HEK293 (cell line): ENCODE measurements around the gene IMMP2L.

Experiments used
- CTCF ChIA-PET: fragments of 350-600 bp; formaldehyde crosslinking; extraction: SDS; loops from one replicate; lab custom pipeline; 2021; ENCODE audit warnings: antibody characterized with exemption; lab: Yijun Ruan, JAX
- POLR2A ChIA-PET: fragments of 300-600 bp; formaldehyde crosslinking; extraction: SDS; loops from one replicate; lab custom pipeline; 2020; ENCODE audit warnings: antibody characterized with exemption, inconsistent platforms; lab: Yijun Ruan, JAX
- H3K27ac ChIP-seq: fragments of 200-500 bp; sonication (Bioruptor generic); 2 replicates; pipeline ENCODE4 v1.5.1; 2014; ENCODE audit warnings: low read depth, low read length, control low read depth, inconsistent platforms; ENCODE audit errors: extremely low read depth
- H3K36me3 ChIP-seq, 2 experiments: fragments of 200-500 bp in 1 of 2; sonication (Bioruptor generic) in 1 of 2; 1 replicate in 1 of 2; 2 replicates in 1 of 2; pipeline ENCODE4 v1.5.1; 2014 to 2017; ENCODE audit warnings: inconsistent platforms in 2 of 2, low read length in 2 of 2; ENCODE audit not compliant: control insufficient read depth in 2 of 2, insufficient read depth in 1 of 2
- H3K4me1 ChIP-seq: fragments of 200-500 bp; sonication (Bioruptor generic); 2 replicates; pipeline ENCODE4 v1.5.1; 2014; ENCODE audit warnings: mild to moderate bottlenecking, low read length, inconsistent platforms; ENCODE audit not compliant: control insufficient read depth, insufficient read depth
- H3K4me3 ChIP-seq: 2 replicates; pipeline ENCODE4 v1.5.1; 2011; ENCODE audit warnings: low read depth, mild to moderate bottlenecking, control low read depth, low read length, moderate library complexity
- H3K9me3 ChIP-seq: fragments of 200-500 bp; sonication (Bioruptor generic); 2 replicates; pipeline ENCODE4 v1.5.1; 2014; ENCODE audit warnings: low read depth, low read length, inconsistent platforms; ENCODE audit not compliant: control insufficient read depth, insufficient read depth
- GLIS2 ChIP-seq: fragments of 450-650 bp; formaldehyde crosslinking; IDR thresholded peaks from 2 replicates; pipeline ENCODE4 v1.5.1; 2016; ENCODE audit warnings: missing biosample characterization, missing genetic modification characterization
- KLF7 ChIP-seq: fragments of 450-650 bp; formaldehyde crosslinking; IDR thresholded peaks from 2 replicates; pipeline ENCODE4 v1.5.1; 2016; ENCODE audit warnings: missing biosample characterization, missing genetic modification characterization, borderline replicate concordance
- REPIN1 ChIP-seq: fragments of 450-650 bp; formaldehyde crosslinking; IDR thresholded peaks from 2 replicates; pipeline ENCODE4 v1.5.1; 2017; ENCODE audit warnings: missing biosample characterization, missing genetic modification characterization, low read depth
- TSHZ1 ChIP-seq: fragments of 450-650 bp; formaldehyde crosslinking; IDR thresholded peaks from 2 replicates; pipeline ENCODE4 v1.5.1; 2016; ENCODE audit warnings: missing biosample characterization, missing genetic modification characterization, borderline replicate concordance
- ZFHX2 ChIP-seq: fragments of 450-650 bp; formaldehyde crosslinking; conservative IDR thresholded peaks from 2 replicates; pipeline ENCODE4 v1.5.1; 2016; ENCODE audit warnings: missing biosample characterization, missing genetic modification characterization
- ZNF24 ChIP-seq: fragments of 450-650 bp; formaldehyde crosslinking; IDR thresholded peaks from 2 replicates; pipeline ENCODE4 v1.5.1; 2016; ENCODE audit warnings: missing biosample characterization, missing genetic modification characterization
- ZNF280D ChIP-seq: fragments of 450-650 bp; formaldehyde crosslinking; IDR thresholded peaks from 2 replicates; pipeline ENCODE4 v1.5.1; 2016; ENCODE audit warnings: missing biosample characterization, missing genetic modification characterization
- ZNF394 ChIP-seq: fragments of 450-650 bp; formaldehyde crosslinking; IDR thresholded peaks from 2 replicates; pipeline ENCODE4 v1.5.1; 2016; ENCODE audit warnings: missing biosample characterization, missing genetic modification characterization, mild to moderate bottlenecking, moderate library complexity, borderline replicate concordance
- ZNF530 ChIP-seq: fragments of 450-650 bp; formaldehyde crosslinking; IDR thresholded peaks from 2 replicates; pipeline ENCODE4 v1.5.1; 2016; ENCODE audit warnings: low read depth, missing biosample characterization, missing genetic modification characterization
- ZNF548 ChIP-seq: fragments of 450-650 bp; formaldehyde crosslinking; IDR thresholded peaks from 2 replicates; pipeline ENCODE4 v1.5.1; 2016; ENCODE audit warnings: missing biosample characterization, missing genetic modification characterization
- ZNF843 ChIP-seq: fragments of 450-650 bp; formaldehyde crosslinking; IDR thresholded peaks from 2 replicates; pipeline ENCODE4 v1.5.1; 2016; ENCODE audit warnings: missing biosample characterization, missing genetic modification characterization
- TF ChIP-seq, protein P1 (sequence below): fragments of 450-650 bp; formaldehyde crosslinking; conservative IDR thresholded peaks from 2 replicates; pipeline ENCODE4 v1.5.1; 2016; ENCODE audit warnings: low read depth, missing biosample characterization, missing genetic modification characterization
- TF ChIP-seq, protein P2 (sequence below): fragments of 450-650 bp; formaldehyde crosslinking; IDR thresholded peaks from 2 replicates; pipeline ENCODE4 v1.5.1; 2016; ENCODE audit warnings: missing biosample characterization, missing genetic modification characterization

Gene IMMP2L

GRCh38 chr7:110721395-110721794, 840.9 kb downstream of the IMMP2L start (continued):
- TF ChIP-seq, protein P1, sequence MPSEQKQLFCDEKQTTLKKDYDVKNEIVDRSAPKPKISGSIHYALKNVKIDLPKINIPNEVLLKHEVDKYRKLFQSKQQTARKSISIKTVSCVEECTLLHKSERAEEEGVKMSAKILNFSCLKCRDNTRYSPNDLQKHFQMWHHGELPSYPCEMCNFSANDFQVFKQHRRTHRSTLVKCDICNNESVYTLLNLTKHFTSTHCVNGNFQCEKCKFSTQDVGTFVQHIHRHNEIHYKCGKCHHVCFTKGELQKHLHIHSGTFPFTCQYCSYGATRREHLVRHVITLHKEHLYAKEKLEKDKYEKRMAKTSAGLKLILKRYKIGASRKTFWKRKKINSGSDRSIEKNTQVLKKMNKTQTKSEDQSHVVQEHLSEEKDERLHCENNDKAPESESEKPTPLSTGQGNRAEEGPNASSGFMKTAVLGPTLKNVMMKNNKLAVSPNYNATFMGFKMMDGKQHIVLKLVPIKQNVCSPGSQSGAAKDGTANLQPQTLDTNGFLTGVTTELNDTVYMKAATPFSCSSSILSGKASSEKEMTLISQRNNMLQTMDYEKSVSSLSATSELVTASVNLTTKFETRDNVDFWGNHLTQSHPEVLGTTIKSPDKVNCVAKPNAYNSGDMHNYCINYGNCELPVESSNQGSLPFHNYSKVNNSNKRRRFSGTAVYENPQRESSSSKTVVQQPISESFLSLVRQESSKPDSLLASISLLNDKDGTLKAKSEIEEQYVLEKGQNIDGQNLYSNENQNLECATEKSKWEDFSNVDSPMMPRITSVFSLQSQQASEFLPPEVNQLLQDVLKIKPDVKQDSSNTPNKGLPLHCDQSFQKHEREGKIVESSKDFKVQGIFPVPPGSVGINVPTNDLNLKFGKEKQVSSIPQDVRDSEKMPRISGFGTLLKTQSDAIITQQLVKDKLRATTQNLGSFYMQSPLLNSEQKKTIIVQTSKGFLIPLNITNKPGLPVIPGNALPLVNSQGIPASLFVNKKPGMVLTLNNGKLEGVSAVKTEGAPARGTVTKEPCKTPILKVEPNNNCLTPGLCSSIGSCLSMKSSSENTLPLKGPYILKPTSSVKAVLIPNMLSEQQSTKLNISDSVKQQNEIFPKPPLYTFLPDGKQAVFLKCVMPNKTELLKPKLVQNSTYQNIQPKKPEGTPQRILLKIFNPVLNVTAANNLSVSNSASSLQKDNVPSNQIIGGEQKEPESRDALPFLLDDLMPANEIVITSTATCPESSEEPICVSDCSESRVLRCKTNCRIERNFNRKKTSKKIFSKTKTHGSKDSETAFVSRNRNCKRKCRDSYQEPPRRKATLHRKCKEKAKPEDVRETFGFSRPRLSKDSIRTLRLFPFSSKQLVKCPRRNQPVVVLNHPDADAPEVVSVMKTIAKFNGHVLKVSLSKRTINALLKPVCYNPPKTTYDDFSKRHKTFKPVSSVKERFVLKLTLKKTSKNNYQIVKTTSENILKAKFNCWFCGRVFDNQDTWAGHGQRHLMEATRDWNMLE, result no peak
- no peak for TF ChIP-seq ZNF394 (tag by site-specific recombination)
- TF ChIP-seq ZFHX2, result no peak
- TF ChIP-seq ZNF548, result no peak
- TF ChIP-seq ZNF280D (tag by site-specific recombination), result no peak
- TF ChIP-seq KLF7 (tag by site-specific recombination), result no peak
- TF ChIP-seq ZNF530, result no peak
- TF ChIP-seq GLIS2 (tag by site-specific recombination), result no peak
- TF ChIP-seq ZNF24 (tag by site-specific recombination), result no peak
- TF ChIP-seq, protein P2, sequence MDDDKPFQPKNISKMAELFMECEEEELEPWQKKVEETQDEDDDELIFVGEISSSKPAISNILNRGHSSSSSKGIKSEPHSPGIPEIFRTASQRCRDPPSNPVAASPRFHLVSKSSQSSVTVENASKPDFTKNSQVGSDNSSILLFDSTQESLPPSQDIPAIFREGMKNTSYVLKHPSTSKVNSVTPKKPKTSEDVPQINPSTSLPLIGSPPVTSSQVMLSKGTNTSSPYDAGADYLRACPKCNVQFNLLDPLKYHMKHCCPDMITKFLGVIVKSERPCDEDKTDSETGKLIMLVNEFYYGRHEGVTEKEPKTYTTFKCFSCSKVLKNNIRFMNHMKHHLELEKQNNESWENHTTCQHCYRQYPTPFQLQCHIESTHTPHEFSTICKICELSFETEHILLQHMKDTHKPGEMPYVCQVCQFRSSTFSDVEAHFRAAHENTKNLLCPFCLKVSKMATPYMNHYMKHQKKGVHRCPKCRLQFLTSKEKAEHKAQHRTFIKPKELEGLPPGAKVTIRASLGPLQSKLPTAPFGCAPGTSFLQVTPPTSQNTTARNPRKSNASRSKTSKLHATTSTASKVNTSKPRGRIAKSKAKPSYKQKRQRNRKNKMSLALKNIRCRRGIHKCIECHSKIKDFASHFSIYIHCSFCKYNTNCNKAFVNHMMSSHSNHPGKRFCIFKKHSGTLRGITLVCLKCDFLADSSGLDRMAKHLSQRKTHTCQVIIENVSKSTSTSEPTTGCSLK (tag by site-specific recombination), result no peak
- TF ChIP-seq TSHZ1, result no peak
- TF ChIP-seq REPIN1 (tag by site-specific recombination), result no peak

DNA sequence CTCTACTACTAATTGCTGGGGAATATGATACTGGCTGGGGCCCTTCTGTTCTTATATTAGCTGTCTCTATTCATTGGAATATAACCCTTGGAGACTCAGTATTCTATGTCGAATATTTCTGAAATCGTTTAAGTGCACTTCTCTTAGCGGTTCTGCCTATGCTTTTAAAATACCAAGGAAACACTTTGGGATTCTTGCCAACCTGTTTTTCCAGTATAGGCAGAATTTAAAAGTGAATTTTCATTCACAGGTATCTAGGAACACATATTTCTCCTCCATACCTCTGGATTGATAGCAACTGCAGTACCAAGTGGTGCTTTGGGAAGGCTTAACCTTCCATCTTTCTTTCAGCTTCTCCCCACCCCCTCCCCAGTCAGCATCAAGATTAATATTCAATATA, 841.7 kb downstream of the IMMP2L start:
- H3K36me3 ChIP-seq, result no peaks in the 10 kb centered on the region
- H3K27ac ChIP-seq, result no peak overlapping the region
- ChIA-PET POLR2A (interaction anchor here (0.6 kb wide), 1 partner anchor 34 kb away, joined by 3 read pairs; no protein-coding TSS in a partner anchor), CTCF (no interaction called here)
- H3K9me3 ChIP-seq, result no peaks in the 10 kb centered on the region
- no peak for TF ChIP-seq ZNF843 (tag by site-specific recombination)
- no peaks in the 10 kb centered on the region for H3K4me1 ChIP-seq
- no peak overlapping the region for H3K4me3 ChIP-seq
